HCT116 (cell line): ENCODE measurements around the gene COQ8B. TPM values are rescaled to one million over a fixed set of nuclear protein-coding genes. Genes with fewer than 3 reads are reported as not detected.

Source experiments
- ATAC-seq: fragments of 200-7000 bp; cut with Tn5 transposase; 2 replicates; pipeline ENCODE4 v1.9.1; 2020; ENCODE audit warnings: mild to moderate bottlenecking, moderate library complexity
- BruUV-seq: library from RNA; stranded (reverse); fragments of 400-500 nt; replicated peaks from 2 replicates; lab custom pipeline; 2021; lab: Mats Ljungman, UMichigan
- CTCF ChIA-PET: fragments of 300-600 bp; sonication (Branson Sonifier 250); formaldehyde crosslinking; loops from one replicate; lab custom pipeline; 2021; ENCODE audit warnings: antibody characterized with exemption; lab: Charles Lee
- POLR2A ChIA-PET: fragments of 300-600, 350-600 bp; sonication (Branson Sonifier 250); formaldehyde crosslinking; loops from one replicate; lab custom pipeline; 2021; ENCODE audit warnings: antibody characterized with exemption; lab: Charles Lee
- RAD21 ChIA-PET, 2 experiments: fragments of 300-600 bp; sonication (Branson Sonifier 250); formaldehyde crosslinking; loops; one replicate each; lab custom pipeline; 2023; ENCODE audit warnings: low total read pairs in 2 of 2; ENCODE audit not compliant: uncharacterized antibody in 2 of 2, unreplicated experiment in 2 of 2, low non-redundant PET in 1 of 2; lab: Charles Lee
- DNase-seq: peaks from one replicate; pipeline ENCODE4 v3.0.0-alpha.2; 2010; ENCODE audit warnings: low read depth, low spot score
- H2AFZ ChIP-seq: fragments of 200-600 bp; shearing (Covaris generic), sonication (generic); 2 replicates; pipeline ENCODE4 v1.6.1; 2017; ENCODE audit warnings: low read depth, mixed run types, mixed read lengths, antibody characterized with exemption, low read length; ENCODE audit not compliant: poor library complexity, severe bottlenecking
- H3K27ac ChIP-seq: 2 replicates; pipeline ENCODE4 v1.5.1; 2012; ENCODE audit warnings: low read depth, low read length
- H3K27me3 ChIP-seq: fragments of 200-600 bp; sonication (generic); 2 replicates; pipeline ENCODE4 v1.6.1; 2016; ENCODE audit warnings: mixed run types, low read length, mixed read lengths; ENCODE audit not compliant: insufficient read depth
- H3K36me3 ChIP-seq, 2 experiments: fragments of 200-500 bp in 1 of 2; fragments of 200-600 bp in 1 of 2; sonication (Bioruptor generic) in 1 of 2; sonication (generic) in 1 of 2; 2 replicates each; pipeline versions ENCODE4 v1.5.1 to v1.6.1; 2014 to 2016; ENCODE audit warnings: low read length in 2 of 2, inconsistent platforms in 1 of 2, mixed read lengths in 1 of 2, mixed run types in 1 of 2; ENCODE audit not compliant: insufficient read depth in 2 of 2, control insufficient read depth in 1 of 2
- H3K4me1 ChIP-seq, 2 experiments: fragments of 200-600 bp in 1 of 2; sonication (generic) in 1 of 2; 2 replicates each; pipeline versions ENCODE4 v1.5.1 to v1.6.1; 2012 to 2017; ENCODE audit warnings: low read length in 2 of 2, inconsistent platforms in 1 of 2, mild to moderate bottlenecking in 1 of 2, mixed read lengths in 1 of 2, mixed run types in 1 of 2, moderate library complexity in 1 of 2; ENCODE audit not compliant: insufficient read depth in 2 of 2, control insufficient read depth in 1 of 2
- H3K4me2 ChIP-seq: fragments of 200-600 bp; sonication (generic); 2 replicates; pipeline ENCODE4 v1.6.1; 2017; ENCODE audit warnings: mixed run types, low read length, mixed read lengths
- H3K4me3 ChIP-seq, 2 experiments: fragments of 200-600 bp in 1 of 2; sonication (generic) in 1 of 2; replicated peaks in 1 of 2; 2 replicates each; pipeline ENCODE4 v1.5.1; 2011 to 2016; ENCODE audit warnings: low read length in 2 of 2, control low read depth in 1 of 2, low read depth in 1 of 2, mild to moderate bottlenecking in 1 of 2, mixed read lengths in 1 of 2, mixed run types in 1 of 2
- H3K79me2 ChIP-seq: fragments of 200-600 bp; sonication (generic); 2 replicates; pipeline ENCODE4 v1.6.1; 2017; ENCODE audit warnings: mild to moderate bottlenecking, mixed run types, low read length, moderate library complexity, mixed read lengths; ENCODE audit not compliant: insufficient read depth
- H3K9ac ChIP-seq: fragments of 200-600 bp; sonication (generic); 2 replicates; pipeline ENCODE4 v1.6.1; 2016; ENCODE audit warnings: low read length, mixed read lengths
- H3K9me2 ChIP-seq: fragments of 200-600 bp; sonication (generic), shearing (Covaris generic); 2 replicates; pipeline ENCODE4 v1.6.1; 2017; ENCODE audit warnings: mixed run types, mild to moderate bottlenecking, moderate library complexity; ENCODE audit not compliant: insufficient read depth
- H3K9me3 ChIP-seq, 2 experiments: fragments of 200-500 bp in 1 of 2; fragments of 200-600 bp in 1 of 2; sonication (Bioruptor generic) in 1 of 2; sonication (generic) in 1 of 2; 2 replicates each; pipeline ENCODE4 v1.6.1; 2014 to 2017; ENCODE audit warnings: low read length in 2 of 2, mixed read lengths in 2 of 2, inconsistent platforms in 1 of 2, low read depth in 1 of 2, mild to moderate bottlenecking in 1 of 2, mixed run types in 1 of 2, moderate library complexity in 1 of 2; ENCODE audit not compliant: control insufficient read depth in 1 of 2, insufficient read depth in 1 of 2
- H4K20me1 ChIP-seq: fragments of 200-600 bp; sonication (generic), shearing (Covaris generic); 2 replicates; pipeline ENCODE4 v1.6.1; 2017; ENCODE audit warnings: mixed run types, mild to moderate bottlenecking, moderate library complexity; ENCODE audit not compliant: insufficient read depth
- CEBPB ChIP-seq: IDR thresholded peaks from 2 replicates; pipeline ENCODE4 v1.6.1; 2012; ENCODE audit warnings: low read depth
- JUND ChIP-seq: IDR thresholded peaks from 2 replicates; pipeline ENCODE4 v1.6.1; 2012
- POLR2A ChIP-seq: IDR thresholded peaks from 2 replicates; pipeline ENCODE4 v1.7.0; 2011; ENCODE audit warnings: borderline replicate concordance; ENCODE audit not compliant: insufficient read depth, insufficient read length; ENCODE audit errors: extremely low read depth
- SP1 ChIP-seq: IDR thresholded peaks from 2 replicates; pipeline ENCODE4 v1.6.1; 2012; ENCODE audit warnings: low read depth
- intact Hi-C: fragments of 100-400 bp; cut with micrococcal nuclease; formaldehyde crosslinking; loops from 2 replicates; pipeline ENCODE4 v1.10.0; 2022
- total RNA-seq: library from RNA; stranded (reverse); gene quantifications from one replicate; pipeline ENCODE4 v1.2.1, GENCODE V29; 2021; ENCODE audit not compliant: unreplicated experiment
- TF ChIP-seq, protein P1 (sequence below): IDR thresholded peaks from 2 replicates; pipeline ENCODE4 v1.6.1; 2012
- TF ChIP-seq, protein P2 (sequence below): IDR thresholded peaks from 2 replicates; pipeline ENCODE4 v1.6.1; 2012; ENCODE audit warnings: low read depth

Gene COQ8B
- total RNA-seq, 1 experiment from 2014 or later = 47.1 TPM

DNA sequence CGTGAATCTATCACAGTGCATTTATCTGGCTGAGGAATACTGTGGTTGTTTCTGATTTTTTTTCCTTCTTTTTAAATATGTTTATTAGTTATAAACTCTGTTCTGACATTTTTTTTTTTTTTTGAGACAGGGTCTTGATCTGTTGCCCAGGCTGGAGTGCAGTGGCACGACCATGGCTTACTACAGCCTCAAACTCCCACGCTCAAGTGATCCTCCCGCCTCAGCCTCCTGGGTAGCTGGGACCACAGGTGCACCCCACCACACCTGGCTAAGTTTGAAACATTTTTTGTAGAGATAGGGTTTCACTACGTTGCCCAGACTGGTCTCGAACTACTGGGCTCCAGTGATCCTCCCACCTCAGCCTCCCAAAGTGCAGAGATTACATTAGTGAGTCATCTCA lies 19.7 kb downstream of the COQ8B start:
- POLR2A ChIA-PET = no interaction called here
- H3K9me3 ChIP-seq = no peaks in the 10 kb centered on the region
- H3K36me3 ChIP-seq = peaks cover 3 to 9% of the 10 kb centered on the region in 2 experiments

DNA sequence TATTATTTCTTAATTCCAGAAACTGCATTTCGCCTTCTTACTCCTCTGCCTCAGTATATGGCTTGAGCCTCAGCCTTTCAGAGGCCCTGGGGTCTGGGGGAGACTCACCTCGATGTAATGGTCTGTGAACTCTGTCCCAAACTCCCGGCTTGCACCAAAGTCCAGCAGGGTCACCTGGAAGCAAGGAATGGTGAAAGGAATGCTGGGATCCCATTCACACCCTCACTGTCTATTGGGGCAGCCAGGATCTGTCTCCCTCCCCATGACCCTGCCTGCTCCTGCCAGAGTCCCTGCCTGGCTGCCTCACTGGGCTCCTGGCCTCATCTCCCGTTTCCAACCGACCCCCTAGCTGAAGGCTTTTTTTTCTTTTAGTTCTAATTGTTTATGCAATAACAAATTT lies 20.8 kb downstream of the COQ8B start:
- no peak overlapping the region for H3K9ac ChIP-seq
- TF ChIP-seq, protein P1, sequence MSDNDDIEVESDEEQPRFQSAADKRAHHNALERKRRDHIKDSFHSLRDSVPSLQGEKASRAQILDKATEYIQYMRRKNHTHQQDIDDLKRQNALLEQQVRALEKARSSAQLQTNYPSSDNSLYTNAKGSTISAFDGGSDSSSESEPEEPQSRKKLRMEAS = no peak
- no peak for TF ChIP-seq POLR2A
- TF ChIP-seq, protein P2, sequence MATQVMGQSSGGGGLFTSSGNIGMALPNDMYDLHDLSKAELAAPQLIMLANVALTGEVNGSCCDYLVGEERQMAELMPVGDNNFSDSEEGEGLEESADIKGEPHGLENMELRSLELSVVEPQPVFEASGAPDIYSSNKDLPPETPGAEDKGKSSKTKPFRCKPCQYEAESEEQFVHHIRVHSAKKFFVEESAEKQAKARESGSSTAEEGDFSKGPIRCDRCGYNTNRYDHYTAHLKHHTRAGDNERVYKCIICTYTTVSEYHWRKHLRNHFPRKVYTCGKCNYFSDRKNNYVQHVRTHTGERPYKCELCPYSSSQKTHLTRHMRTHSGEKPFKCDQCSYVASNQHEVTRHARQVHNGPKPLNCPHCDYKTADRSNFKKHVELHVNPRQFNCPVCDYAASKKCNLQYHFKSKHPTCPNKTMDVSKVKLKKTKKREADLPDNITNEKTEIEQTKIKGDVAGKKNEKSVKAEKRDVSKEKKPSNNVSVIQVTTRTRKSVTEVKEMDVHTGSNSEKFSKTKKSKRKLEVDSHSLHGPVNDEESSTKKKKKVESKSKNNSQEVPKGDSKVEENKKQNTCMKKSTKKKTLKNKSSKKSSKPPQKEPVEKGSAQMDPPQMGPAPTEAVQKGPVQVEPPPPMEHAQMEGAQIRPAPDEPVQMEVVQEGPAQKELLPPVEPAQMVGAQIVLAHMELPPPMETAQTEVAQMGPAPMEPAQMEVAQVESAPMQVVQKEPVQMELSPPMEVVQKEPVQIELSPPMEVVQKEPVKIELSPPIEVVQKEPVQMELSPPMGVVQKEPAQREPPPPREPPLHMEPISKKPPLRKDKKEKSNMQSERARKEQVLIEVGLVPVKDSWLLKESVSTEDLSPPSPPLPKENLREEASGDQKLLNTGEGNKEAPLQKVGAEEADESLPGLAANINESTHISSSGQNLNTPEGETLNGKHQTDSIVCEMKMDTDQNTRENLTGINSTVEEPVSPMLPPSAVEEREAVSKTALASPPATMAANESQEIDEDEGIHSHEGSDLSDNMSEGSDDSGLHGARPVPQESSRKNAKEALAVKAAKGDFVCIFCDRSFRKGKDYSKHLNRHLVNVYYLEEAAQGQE = no peak
- intact Hi-C loops = no loop called here
- no peak overlapping the region for H3K27ac ChIP-seq
- no peak for DNase-seq
- H3K79me2 ChIP-seq = no peaks in the 10 kb centered on the region
- BruUV-seq = no TSS peak
- H3K27me3 ChIP-seq = no peaks in the 10 kb centered on the region
- peaks cover 0 to 7% of the 10 kb centered on the region in 2 experiments; a peak in 2 of 4 replicates for H3K36me3 ChIP-seq
- POLR2A ChIA-PET = no interaction called here
- H3K4me3 ChIP-seq = no peak overlapping the region
- RAD21 ChIA-PET = no interaction called here
- H4K20me1 ChIP-seq = no peaks in the 10 kb centered on the region
- no peaks in the 10 kb centered on the region for H3K9me2 ChIP-seq
- no peak overlapping the region for H3K4me2 ChIP-seq
- no peaks in the 10 kb centered on the region for H3K9me3 ChIP-seq
- H2AFZ ChIP-seq = no peak overlapping the region
- H3K4me1 ChIP-seq = peaks cover 6 to 12% of the 10 kb centered on the region in 2 experiments; a peak in 3 of 4 replicates
- no peak for ATAC-seq
- CTCF ChIA-PET = no interaction called here

More for the DNA sequence above, 19.7 kb downstream of the COQ8B start:
- Histone ChIP-seq H3K4me3 (no peak overlapping the region), H3K9me2 (no peaks in the 10 kb centered on the region), H3K9ac (no peak overlapping the region), H3K4me1 (peaks cover 0 to under 1% of the 10 kb centered on the region in 2 experiments; a peak in 1 of 4 replicates), H3K79me2 (no peaks in the 10 kb centered on the region)
- DNase-seq = no peak
- TF ChIP-seq CEBPB (no peak), JUND (no peak), SP1 (no peak)
- TF ChIP-seq, all 23 proteins: peak for 0
- intact Hi-C loops = no loop called here
- ATAC-seq = no peak
- ChIA-PET RAD21 (no interaction called here), CTCF (no interaction called here)
- no peak overlapping the region for H3K27ac ChIP-seq
- no peak overlapping the region for H2AFZ ChIP-seq
- no peak overlapping the region for H3K4me2 ChIP-seq
- no TSS peak for BruUV-seq
- no peaks in the 10 kb centered on the region for H3K27me3 ChIP-seq
- H4K20me1 ChIP-seq = no peaks in the 10 kb centered on the region
